HepG2 (cell line): Measurements from ENCODE around the gene IKBKE. TPM values are rescaled to one million over a fixed set of nuclear protein-coding genes. Genes with fewer than 3 reads are reported as not detected.

Source experiments
- FOSL2 ChIP-seq: sonication (generic); formaldehyde crosslinking; IDR thresholded peaks from 2 replicates; pipeline ENCODE4 v1.4.0; 2020; ENCODE audit warnings: missing genetic modification reagents
- FOXA1 ChIP-seq, 2 experiments: fragments of 450-650 bp in 1 of 2; sonication (generic) in 1 of 2; formaldehyde crosslinking in 1 of 2; IDR thresholded peaks; 2 replicates each; pipeline versions ENCODE4 v1.4.0 to v1.6.1; 2016 to 2020; ENCODE audit warnings: missing genetic modification reagents in 1 of 2
- HDAC2 ChIP-seq: sonication (generic); formaldehyde crosslinking; IDR thresholded peaks from 2 replicates; pipeline ENCODE4 v1.4.0; 2020; ENCODE audit warnings: missing genetic modification reagents
- IKZF1 ChIP-seq: fragments of 450-650 bp; IDR thresholded peaks from 2 replicates; pipeline ENCODE4 v1.7.1; 2016
- MTA3 ChIP-seq: sonication (generic); formaldehyde crosslinking; IDR thresholded peaks from 2 replicates; pipeline ENCODE4 v1.4.0; 2020; ENCODE audit warnings: missing genetic modification reagents
- NR2F2 ChIP-seq: IDR thresholded peaks from 2 replicates; pipeline ENCODE4 v1.6.1; 2012; ENCODE audit warnings: low read depth, inconsistent platforms, borderline replicate concordance
- RBAK ChIP-seq: sonication (generic); formaldehyde crosslinking; IDR thresholded peaks from 2 replicates; pipeline ENCODE4 v1.5.1; 2020; ENCODE audit warnings: mild to moderate bottlenecking, missing genetic modification reagents
- RBFOX2 ChIP-seq: fragments of 200-400 bp; formaldehyde crosslinking; IDR thresholded peaks from 2 replicates; pipeline ENCODE4 v1.6.1; 2017; ENCODE audit warnings: low read depth, mild to moderate bottlenecking, low read length
- TCF7 ChIP-seq: sonication (generic); IDR thresholded peaks from 2 replicates; pipeline ENCODE4 v1.6.1; 2016; ENCODE audit warnings: antibody characterized with exemption, low read depth
- TCF7L2 ChIP-seq: IDR thresholded peaks from 2 replicates; pipeline ENCODE4 v1.6.1; 2011; ENCODE audit warnings: mild to moderate bottlenecking, low read depth, low read length, moderate library complexity
- ZNF180 ChIP-seq: sonication (generic); formaldehyde crosslinking; IDR thresholded peaks from 2 replicates; pipeline ENCODE4 v1.4.0; 2020; ENCODE audit warnings: low read depth, missing genetic modification reagents, borderline replicate concordance
- ZNF274 ChIP-seq: sonication (generic); formaldehyde crosslinking; IDR thresholded peaks from 2 replicates; pipeline ENCODE4 v1.5.1; 2020; ENCODE audit warnings: mild to moderate bottlenecking, missing genetic modification reagents
- ZNF276 ChIP-seq: sonication (generic); formaldehyde crosslinking; IDR thresholded peaks from 2 replicates; pipeline ENCODE4 v1.4.0; 2020; ENCODE audit warnings: mild to moderate bottlenecking, low read depth, missing genetic modification reagents
- ZNF329 ChIP-seq: sonication (generic); formaldehyde crosslinking; IDR thresholded peaks from 2 replicates; pipeline ENCODE4 v1.9.0; 2021; ENCODE audit warnings: low read depth, mild to moderate bottlenecking, missing genetic modification reagents
- ZNF431 ChIP-seq: sonication (generic); formaldehyde crosslinking; IDR thresholded peaks from 2 replicates; pipeline ENCODE4 v1.9.0; 2022; ENCODE audit warnings: missing genetic modification reagents, low read depth, mild to moderate bottlenecking, borderline replicate concordance
- ZNF546 ChIP-seq: sonication (generic); formaldehyde crosslinking; conservative IDR thresholded peaks from 2 replicates; pipeline ENCODE4 v1.8.1; 2023; ENCODE audit warnings: mild to moderate bottlenecking, missing genetic modification reagents
- ZNF761 ChIP-seq: sonication (generic); formaldehyde crosslinking; conservative IDR thresholded peaks from 2 replicates; pipeline ENCODE4 v1.4.0; 2020; ENCODE audit warnings: mild to moderate bottlenecking, missing genetic modification reagents
- ZSCAN20 ChIP-seq: sonication (generic); formaldehyde crosslinking; IDR thresholded peaks from 2 replicates; pipeline ENCODE4 v1.4.0; 2020; ENCODE audit warnings: missing genetic modification reagents, mild to moderate bottlenecking, borderline replicate concordance
- ZSCAN21 ChIP-seq: sonication (generic); formaldehyde crosslinking; IDR thresholded peaks from 2 replicates; pipeline ENCODE4 v1.8.0; 2022; ENCODE audit warnings: mild to moderate bottlenecking, missing genetic modification reagents, moderate library complexity, borderline replicate concordance
- polyA plus RNA-seq, 8 experiments: library from polyadenylated mRNA; depleted of rRNA in 3 of 8; stranded (reverse) in 7 of 8; unstranded in 1 of 8; fragments of >200 nt; fragmentation: Illumina TruSeq in 4 of 8; extraction: Trizol in 4 of 8; gene quantifications; 2 replicates each; pipeline versions ENCODE4 v1.2.1 to v1.2.3, GENCODE V29; 2011 to 2016; ENCODE audit warnings: low read depth in 4 of 8, missing spikeins in 1 of 8, mixed read lengths in 1 of 8; ENCODE audit not compliant: insufficient read depth in 1 of 8
- total RNA-seq, 5 experiments: library from RNA; depleted of rRNA; stranded (reverse); fragments of >200 nt; fragmentation: Illumina TruSeq; extraction: Trizol; gene quantifications; 2 replicates each; pipeline ENCODE4 v1.2.3, GENCODE V29; 2016; ENCODE audit warnings: low read depth in 1 of 5
- TF ChIP-seq, protein P1 (sequence below): sonication (generic); formaldehyde crosslinking; IDR thresholded peaks from 2 replicates; pipeline ENCODE4 v1.5.1; 2020; ENCODE audit warnings: mild to moderate bottlenecking, moderate library complexity, missing genetic modification reagents
- TF ChIP-seq, protein P2 (sequence below): sonication (generic); formaldehyde crosslinking; IDR thresholded peaks from 2 replicates; pipeline ENCODE4 v1.5.1; 2020; ENCODE audit warnings: mild to moderate bottlenecking, missing genetic modification reagents, moderate library complexity

IKBKE gene
- total and polyA plus RNA-seq, 2 of the 13 experiments (the other 11 are each of a cell fraction or from before 2014, with no cell fraction given): 4.5 to 5.8 TPM

- TF ChIP-seq, protein P1, sequence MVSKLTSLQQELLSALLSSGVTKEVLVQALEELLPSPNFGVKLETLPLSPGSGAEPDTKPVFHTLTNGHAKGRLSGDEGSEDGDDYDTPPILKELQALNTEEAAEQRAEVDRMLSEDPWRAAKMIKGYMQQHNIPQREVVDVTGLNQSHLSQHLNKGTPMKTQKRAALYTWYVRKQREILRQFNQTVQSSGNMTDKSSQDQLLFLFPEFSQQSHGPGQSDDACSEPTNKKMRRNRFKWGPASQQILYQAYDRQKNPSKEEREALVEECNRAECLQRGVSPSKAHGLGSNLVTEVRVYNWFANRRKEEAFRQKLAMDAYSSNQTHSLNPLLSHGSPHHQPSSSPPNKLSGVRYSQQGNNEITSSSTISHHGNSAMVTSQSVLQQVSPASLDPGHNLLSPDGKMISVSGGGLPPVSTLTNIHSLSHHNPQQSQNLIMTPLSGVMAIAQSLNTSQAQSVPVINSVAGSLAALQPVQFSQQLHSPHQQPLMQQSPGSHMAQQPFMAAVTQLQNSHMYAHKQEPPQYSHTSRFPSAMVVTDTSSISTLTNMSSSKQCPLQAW (CRISPR knock-in tag): no peak; the same call in 1 of the 2 replicates
- TF ChIP-seq MTA3 (no peak), RBAK (CRISPR knock-in tag) (no peak), HDAC2 (CRISPR knock-in tag) (no peak), TCF7 (peak; percentile 86), ZNF274 (CRISPR knock-in tag) (peak; percentile 57; the same call in 1 of the 2 replicates), ZSCAN21 (CRISPR knock-in tag) (peak; percentile 36; the same call in 1 of the 2 replicates), ZNF276 (no peak), ZNF329 (CRISPR knock-in tag) (no peak), ZSCAN20 (CRISPR knock-in tag) (no peak), ZNF761 (CRISPR knock-in tag) (no peak), NR2F2 (no peak), FOXA1 (IDR thresholded peaks at IDR 0.05) (no peak), FOXA1 (CRISPR knock-in tag; IDR thresholded peaks at IDR 0.05) (no peak), IKZF1 (no peak), ZNF431 (CRISPR knock-in tag) (no peak), ZNF546 (CRISPR knock-in tag) (no peak), RBFOX2 (no peak), FOSL2 (CRISPR knock-in tag) (no peak), TCF7L2 (peak; percentile 40; the same call in 1 of the 2 replicates), ZNF180 (CRISPR knock-in tag) (no peak)
- TF ChIP-seq, protein P2, sequence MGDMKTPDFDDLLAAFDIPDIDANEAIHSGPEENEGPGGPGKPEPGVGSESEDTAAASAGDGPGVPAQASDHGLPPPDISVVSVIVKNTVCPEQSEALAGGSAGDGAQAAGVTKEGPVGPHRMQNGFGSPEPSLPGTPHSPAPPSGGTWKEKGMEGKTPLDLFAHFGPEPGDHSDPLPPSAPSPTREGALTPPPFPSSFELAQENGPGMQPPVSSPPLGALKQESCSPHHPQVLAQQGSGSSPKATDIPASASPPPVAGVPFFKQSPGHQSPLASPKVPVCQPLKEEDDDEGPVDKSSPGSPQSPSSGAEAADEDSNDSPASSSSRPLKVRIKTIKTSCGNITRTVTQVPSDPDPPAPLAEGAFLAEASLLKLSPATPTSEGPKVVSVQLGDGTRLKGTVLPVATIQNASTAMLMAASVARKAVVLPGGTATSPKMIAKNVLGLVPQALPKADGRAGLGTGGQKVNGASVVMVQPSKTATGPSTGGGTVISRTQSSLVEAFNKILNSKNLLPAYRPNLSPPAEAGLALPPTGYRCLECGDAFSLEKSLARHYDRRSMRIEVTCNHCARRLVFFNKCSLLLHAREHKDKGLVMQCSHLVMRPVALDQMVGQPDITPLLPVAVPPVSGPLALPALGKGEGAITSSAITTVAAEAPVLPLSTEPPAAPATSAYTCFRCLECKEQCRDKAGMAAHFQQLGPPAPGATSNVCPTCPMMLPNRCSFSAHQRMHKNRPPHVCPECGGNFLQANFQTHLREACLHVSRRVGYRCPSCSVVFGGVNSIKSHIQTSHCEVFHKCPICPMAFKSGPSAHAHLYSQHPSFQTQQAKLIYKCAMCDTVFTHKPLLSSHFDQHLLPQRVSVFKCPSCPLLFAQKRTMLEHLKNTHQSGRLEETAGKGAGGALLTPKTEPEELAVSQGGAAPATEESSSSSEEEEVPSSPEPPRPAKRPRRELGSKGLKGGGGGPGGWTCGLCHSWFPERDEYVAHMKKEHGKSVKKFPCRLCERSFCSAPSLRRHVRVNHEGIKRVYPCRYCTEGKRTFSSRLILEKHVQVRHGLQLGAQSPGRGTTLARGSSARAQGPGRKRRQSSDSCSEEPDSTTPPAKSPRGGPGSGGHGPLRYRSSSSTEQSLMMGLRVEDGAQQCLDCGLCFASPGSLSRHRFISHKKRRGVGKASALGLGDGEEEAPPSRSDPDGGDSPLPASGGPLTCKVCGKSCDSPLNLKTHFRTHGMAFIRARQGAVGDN (CRISPR knock-in tag): peak; percentile 72
Observed at GRCh38 chr1:206470692-206471414, 577 bp downstream of the IKBKE start (continued).
